IPS-15b (cell line): ENCODE data around the gene FXYD6.

ENCODE experiments used
- H3K27me3 ChIP-seq: one replicate; pipeline ENCODE4 v1.6.1; 2013; ENCODE audit warnings: low read length; ENCODE audit not compliant: control insufficient read depth, insufficient read depth
- H3K36me3 ChIP-seq: one replicate; pipeline ENCODE4 v1.6.1; 2013; ENCODE audit warnings: low read length; ENCODE audit not compliant: control insufficient read depth, insufficient read depth
- H3K4me1 ChIP-seq: one replicate; pipeline ENCODE4 v1.6.1; 2013; ENCODE audit warnings: mild to moderate bottlenecking, low read length; ENCODE audit not compliant: control insufficient read depth, insufficient read depth
- H3K4me3 ChIP-seq: one replicate; pipeline ENCODE4 v1.5.1; 2013; ENCODE audit warnings: low read depth, low read length
- H3K9ac ChIP-seq: one replicate; pipeline ENCODE4 v1.6.1; 2013; ENCODE audit warnings: low read depth, mild to moderate bottlenecking, low read length
- H3K9me3 ChIP-seq: one replicate; pipeline ENCODE4 v1.6.1; 2013; ENCODE audit warnings: mild to moderate bottlenecking, low read length; ENCODE audit not compliant: control insufficient read depth, insufficient read depth

The FXYD6 gene

GRCh38 chr11:117822074-117823033, 54.1 kb downstream of the FXYD6 start:
- H3K4me1 ChIP-seq: peaks cover 9% of the 10 kb centered on the region
- H3K4me3 ChIP-seq: no peak overlapping the region
- no peaks in the 10 kb centered on the region for H3K9me3 ChIP-seq
- no peak overlapping the region for H3K9ac ChIP-seq
- H3K36me3 ChIP-seq: no peaks in the 10 kb centered on the region
- no peaks in the 10 kb centered on the region for H3K27me3 ChIP-seq

DNA sequence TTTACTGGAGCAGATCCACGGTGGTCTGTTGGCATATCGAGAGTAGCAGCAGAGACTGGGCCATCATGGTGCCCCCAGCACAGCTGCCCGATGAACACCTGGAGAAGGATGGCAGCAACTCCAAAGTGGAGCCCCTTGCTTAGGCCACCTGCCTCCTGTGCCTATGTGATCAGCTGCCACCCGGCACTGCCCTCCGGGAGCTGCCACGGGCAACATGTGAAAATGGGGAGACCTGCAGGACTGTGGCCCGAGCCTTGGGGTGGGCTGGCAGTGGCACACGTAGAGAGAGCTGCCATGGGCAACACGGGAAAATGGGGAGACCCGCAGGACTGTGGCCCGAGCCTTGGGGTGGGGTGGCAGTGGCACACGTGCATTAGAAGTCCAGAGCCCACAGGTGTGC, 55.0 kb downstream of the FXYD6 start:
- Histone ChIP-seq H3K4me1 (peaks cover 18% of the 10 kb centered on the region), H3K27me3 (no peaks in the 10 kb centered on the region), H3K9ac (no peak overlapping the region), H3K9me3 (no peaks in the 10 kb centered on the region), H3K36me3 (no peaks in the 10 kb centered on the region), H3K4me3 (no peak overlapping the region)

- Histone ChIP-seq H3K4me1 (peaks cover 22% of the 10 kb centered on the region), H3K36me3 (no peaks in the 10 kb centered on the region), H3K9ac (no peak overlapping the region), H3K9me3 (no peaks in the 10 kb centered on the region), H3K27me3 (no peaks in the 10 kb centered on the region), H3K4me3 (no peak overlapping the region)
Observed at GRCh38 chr11:117820516-117820915, 55.9 kb downstream of the FXYD6 start.

- H3K27me3 ChIP-seq: no peaks in the 10 kb centered on the region
- H3K4me1 ChIP-seq: peaks cover 26% of the 10 kb centered on the region
- no peaks in the 10 kb centered on the region for H3K36me3 ChIP-seq
- no peak overlapping the region for H3K4me3 ChIP-seq
- H3K9me3 ChIP-seq: no peaks in the 10 kb centered on the region
- no peak overlapping the region for H3K9ac ChIP-seq
Observed at GRCh38 chr11:117820071-117820470, 56.4 kb downstream of the FXYD6 start.

GRCh38 chr11:117819096-117820040, 57.1 kb downstream of the FXYD6 start:
- H3K9ac ChIP-seq: no peak overlapping the region

DNA sequence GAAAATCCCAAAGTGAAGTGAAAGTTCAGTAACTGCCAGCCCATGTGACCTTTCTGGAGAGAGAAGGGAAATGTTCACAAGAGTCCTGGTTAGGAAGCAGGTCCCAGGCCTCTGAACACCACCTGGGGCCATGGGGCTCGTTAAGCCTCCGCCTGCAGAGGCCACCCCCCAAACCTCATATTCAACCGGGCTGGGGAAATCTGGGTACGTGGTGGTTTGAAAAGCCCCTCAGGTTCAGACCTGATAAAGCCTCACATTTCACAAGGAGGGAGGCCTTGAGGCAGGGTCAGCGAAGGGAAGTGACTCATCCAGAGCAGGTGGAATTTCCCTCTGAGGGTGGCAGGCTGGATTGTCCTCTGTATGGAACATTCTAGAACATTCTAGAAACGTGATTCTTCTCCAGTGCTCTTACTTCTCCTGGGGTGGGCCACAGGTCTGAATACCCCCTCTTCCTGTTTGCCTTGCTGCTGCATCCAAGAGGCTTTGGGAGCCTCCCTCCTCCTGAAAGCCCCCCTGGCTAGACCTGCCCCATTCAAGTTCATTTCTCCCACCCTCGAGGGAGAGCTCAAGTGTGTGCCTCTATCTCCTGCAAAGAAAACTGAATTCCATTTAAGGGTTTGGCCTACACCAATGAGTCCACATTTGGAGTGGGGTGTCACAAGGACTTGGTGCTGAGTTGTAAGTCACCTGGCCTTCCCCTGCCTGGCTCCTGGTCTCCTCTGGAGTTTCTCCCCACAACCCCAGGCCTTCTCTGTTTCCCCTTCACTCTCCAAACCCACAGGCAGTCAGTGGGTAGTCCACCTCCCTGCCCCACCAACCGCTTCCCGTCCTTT, 58.2 kb downstream of the FXYD6 start:
- no peak overlapping the region for H3K9ac ChIP-seq
- no peaks in the 10 kb centered on the region for H3K27me3 ChIP-seq
- peaks cover 26% of the 10 kb centered on the region for H3K4me1 ChIP-seq
- H3K4me3 ChIP-seq: no peak overlapping the region
- H3K9me3 ChIP-seq: no peaks in the 10 kb centered on the region
- H3K36me3 ChIP-seq: no peaks in the 10 kb centered on the region

More at GRCh38 chr11:117819096-117820040, 57.1 kb downstream of the FXYD6 start:
- no peak overlapping the region for H3K4me3 ChIP-seq
- H3K4me1 ChIP-seq: peaks cover 29% of the 10 kb centered on the region
- H3K9me3 ChIP-seq: no peaks in the 10 kb centered on the region
- H3K36me3 ChIP-seq: no peaks in the 10 kb centered on the region
- H3K27me3 ChIP-seq: no peaks in the 10 kb centered on the region

- Histone ChIP-seq H3K4me3 (peak overlapping the region; percentile 28), H3K9me3 (no peaks in the 10 kb centered on the region), H3K27me3 (no peaks in the 10 kb centered on the region), H3K4me1 (peaks cover 26% of the 10 kb centered on the region), H3K9ac (peak overlapping the region; percentile 37), H3K36me3 (no peaks in the 10 kb centered on the region)
Observed at GRCh38 chr11:117817368-117818040, 59.0 kb downstream of the FXYD6 start.

DNA sequence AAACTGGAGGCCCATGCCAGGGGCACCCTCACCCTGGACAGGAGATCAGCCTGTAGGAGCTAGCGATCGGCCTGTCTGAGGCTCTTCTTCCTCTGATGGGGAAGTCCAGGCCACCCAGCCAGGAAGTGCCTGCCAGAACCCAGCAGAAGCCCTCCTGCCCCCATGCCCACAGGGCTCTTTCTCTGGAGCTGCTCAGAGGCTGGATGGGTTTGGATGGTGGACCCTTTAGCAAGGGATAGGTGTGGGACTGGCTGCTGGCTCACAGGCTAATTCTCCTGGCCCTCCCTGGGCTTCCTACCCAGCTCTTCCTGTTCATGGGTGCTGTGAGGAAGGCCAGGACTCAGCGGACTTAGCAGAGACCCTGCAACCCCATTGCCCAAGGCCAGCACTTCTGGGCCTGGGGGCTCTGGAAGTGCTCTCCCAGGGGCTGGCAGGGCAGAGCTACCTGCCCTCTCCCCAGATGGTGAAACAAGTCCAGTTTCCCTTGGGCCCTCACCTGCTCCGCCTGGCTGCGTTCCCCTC, 59.6 kb downstream of the FXYD6 start:
- Histone ChIP-seq H3K4me1 (peaks cover 26% of the 10 kb centered on the region), H3K9ac (peak overlapping the region; percentile 37), H3K9me3 (no peaks in the 10 kb centered on the region), H3K36me3 (no peaks in the 10 kb centered on the region), H3K4me3 (peak overlapping the region; percentile 28), H3K27me3 (no peaks in the 10 kb centered on the region)

DNA sequence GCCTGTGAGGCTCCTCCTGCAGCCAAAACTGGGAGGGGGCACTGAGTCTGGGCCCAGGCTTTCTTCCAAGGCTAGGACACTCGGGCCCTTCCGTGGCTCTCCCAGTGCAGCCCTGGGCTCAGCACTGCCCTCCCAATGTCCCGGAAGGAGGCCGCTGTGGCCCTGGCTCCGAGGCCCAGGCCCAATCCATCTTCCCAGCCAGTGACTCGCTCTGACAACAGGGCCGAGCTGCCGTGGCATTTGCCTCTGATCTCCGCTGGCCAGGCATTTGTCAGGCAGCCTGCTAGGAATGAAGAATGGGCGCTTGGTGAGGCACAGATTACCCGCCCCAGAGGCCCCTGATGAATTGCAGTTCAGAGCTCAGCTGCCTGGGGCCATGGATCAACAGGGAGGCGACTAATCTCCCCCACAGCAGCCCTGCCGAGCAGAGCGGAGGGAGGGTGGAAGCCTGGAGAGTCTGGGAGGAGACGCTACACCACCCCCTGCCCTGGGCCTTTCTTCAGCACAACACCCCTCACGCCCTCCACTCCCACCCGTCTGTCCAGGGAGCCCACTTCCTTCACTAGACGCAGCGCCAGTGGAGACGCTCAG, 60.2 kb downstream of the FXYD6 start:
- Histone ChIP-seq H3K9ac (no peak overlapping the region), H3K4me3 (no peak overlapping the region), H3K9me3 (no peaks in the 10 kb centered on the region), H3K36me3 (no peaks in the 10 kb centered on the region), H3K27me3 (no peaks in the 10 kb centered on the region), H3K4me1 (peaks cover 24% of the 10 kb centered on the region)

- H3K9me3 ChIP-seq: no peaks in the 10 kb centered on the region
- H3K4me1 ChIP-seq: peaks cover 23% of the 10 kb centered on the region
- H3K4me3 ChIP-seq: no peak overlapping the region
- H3K9ac ChIP-seq: no peak overlapping the region
- no peaks in the 10 kb centered on the region for H3K27me3 ChIP-seq
- no peaks in the 10 kb centered on the region for H3K36me3 ChIP-seq
Observed at GRCh38 chr11:117815262-117815803, 61.1 kb downstream of the FXYD6 start.
